ENCODE measurements around the gene ODAD3.

- TF ChIP-seq CTCF (IDR thresholded peaks at IDR 0.05) = no peak
- no peak for TF ChIP-seq EZH2 (IDR thresholded peaks at IDR 0.05; ENCODE audit: borderline replicate concordance, insufficient read depth, low read depth, low read length, poor library complexity, severe bottlenecking)
Observed at GRCh38 chr19:11460207-11460606, 25.3 kb upstream of the ODAD3 start.
